Thyroid gland (tissue), 4 donors: ENCODE results near the gene ZRANB3. TPM values are rescaled to one million over a fixed set of nuclear protein-coding genes. Genes with fewer than 3 reads are reported as not detected.

Experiments
- DNase-seq, 2 donors: peaks; one replicate each; pipeline ENCODE4 v3.0.0-alpha.2; 2019
- H3K27ac ChIP-seq, 3 donors: fragments of 200-600 bp; sonication (generic); 1 replicate in 2 of 3; 2 replicates in 1 of 3; pipeline ENCODE4 v1.5.1; 2016 to 2019; ENCODE audit warnings: mild to moderate bottlenecking in 1 of 3, moderate library complexity in 1 of 3
- H3K27me3 ChIP-seq: fragments of 200-600 bp; sonication (generic); one replicate; pipeline ENCODE4 v1.5.1; 2019
- H3K36me3 ChIP-seq, 2 donors: fragments of 200-600 bp; sonication (generic); one replicate each; pipeline ENCODE4 v1.5.1; 2016 to 2019
- H3K4me1 ChIP-seq, 2 donors: fragments of 200-600 bp; sonication (generic); one replicate each; pipeline ENCODE4 v1.5.1; 2017 to 2019
- H3K4me3 ChIP-seq, 3 donors: fragments of 200-600 bp; sonication (generic); replicated peaks in 1 of 3; 1 replicate in 2 of 3; 2 replicates in 1 of 3; pipeline ENCODE4 v1.5.1; 2016; ENCODE audit warnings: mild to moderate bottlenecking in 1 of 3
- H3K9me3 ChIP-seq: fragments of 200-600 bp; sonication (generic); one replicate; pipeline ENCODE4 v1.5.1; 2017
- POLR2A ChIP-seq, 2 donors: fragments of 450-650 bp; IDR thresholded peaks; one replicate each; pipeline ENCODE4 v1.6.1; 2017; ENCODE audit warnings: antibody characterized with exemption in 2 of 2, mild to moderate bottlenecking in 2 of 2, moderate library complexity in 1 of 2
- WGBS, 2 donors: methylation state at CpG; one replicate each; pipeline ENCODE4 v1.1.5; 2017; 5-methylcytosine and 5-hydroxymethylcytosine counted together
- intact Hi-C: fragments of 100-400 bp; cut with DNase I; formaldehyde crosslinking; loops from one replicate; pipeline ENCODE4 v1.15.1; 2023
- total RNA-seq, 4 donors: library from RNA; depleted of rRNA; stranded (reverse); fragments of >200 nt; gene quantifications; one replicate each; pipeline ENCODE4 v1.2.3, GENCODE V29; 2016
- TF ChIP-seq, protein P1 (sequence below), 6 experiments: fragments of 200-600 bp in 3 of 6; fragments of 450-650 bp in 3 of 6; sonication (generic) in 3 of 6; IDR thresholded peaks; one replicate each; pipeline ENCODE4 v1.5.1; 2016 to 2019; ENCODE audit warnings: antibody characterized with exemption in 6 of 6, mild to moderate bottlenecking in 2 of 6, inconsistent platforms in 1 of 6, moderate library complexity in 1 of 6

ZRANB3 gene
- total RNA-seq, 4 donors from 2014 or later = 3.1 to 12.2 (median 9.3) TPM

DNA sequence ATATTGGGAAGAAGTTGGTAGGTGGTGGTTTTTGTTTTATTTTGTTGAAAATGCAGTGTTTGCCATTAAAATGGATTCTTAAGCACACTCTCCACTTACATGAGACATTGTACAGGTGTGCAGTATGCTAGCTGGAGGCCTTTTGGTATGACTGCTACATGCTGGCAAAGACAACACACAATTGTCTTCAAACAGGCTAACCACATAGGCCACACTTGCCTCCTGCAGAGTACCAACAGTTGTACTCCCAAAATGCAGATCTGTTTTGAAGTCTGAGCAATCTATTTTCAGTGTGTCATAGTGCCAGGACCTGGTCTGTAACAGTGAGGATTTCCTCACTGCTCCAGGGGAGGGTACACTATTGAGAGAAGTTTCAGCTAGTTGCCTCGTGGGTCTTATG, 213.6 kb downstream of the ZRANB3 start:
- WGBS, 2 donors = 36 to 58% methylated on average over 1 of the region's 1 CpG
- Histone ChIP-seq H3K27ac (no peak overlapping the region), H3K4me3 (no peak overlapping the region), H3K27me3 (no peaks in the 10 kb centered on the region), H3K4me1 (no peaks in the 10 kb centered on the region), H3K36me3 (no peaks in the 10 kb centered on the region), H3K9me3 (no peaks in the 10 kb centered on the region)
- DNase-seq = no peak
- TF ChIP-seq POLR2A (IDR thresholded peaks at IDR 0.05) = no peak
- TF ChIP-seq, protein P1, sequence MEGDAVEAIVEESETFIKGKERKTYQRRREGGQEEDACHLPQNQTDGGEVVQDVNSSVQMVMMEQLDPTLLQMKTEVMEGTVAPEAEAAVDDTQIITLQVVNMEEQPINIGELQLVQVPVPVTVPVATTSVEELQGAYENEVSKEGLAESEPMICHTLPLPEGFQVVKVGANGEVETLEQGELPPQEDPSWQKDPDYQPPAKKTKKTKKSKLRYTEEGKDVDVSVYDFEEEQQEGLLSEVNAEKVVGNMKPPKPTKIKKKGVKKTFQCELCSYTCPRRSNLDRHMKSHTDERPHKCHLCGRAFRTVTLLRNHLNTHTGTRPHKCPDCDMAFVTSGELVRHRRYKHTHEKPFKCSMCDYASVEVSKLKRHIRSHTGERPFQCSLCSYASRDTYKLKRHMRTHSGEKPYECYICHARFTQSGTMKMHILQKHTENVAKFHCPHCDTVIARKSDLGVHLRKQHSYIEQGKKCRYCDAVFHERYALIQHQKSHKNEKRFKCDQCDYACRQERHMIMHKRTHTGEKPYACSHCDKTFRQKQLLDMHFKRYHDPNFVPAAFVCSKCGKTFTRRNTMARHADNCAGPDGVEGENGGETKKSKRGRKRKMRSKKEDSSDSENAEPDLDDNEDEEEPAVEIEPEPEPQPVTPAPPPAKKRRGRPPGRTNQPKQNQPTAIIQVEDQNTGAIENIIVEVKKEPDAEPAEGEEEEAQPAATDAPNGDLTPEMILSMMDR (IDR thresholded peaks at IDR 0.05) = no peak
- intact Hi-C loops = no loop called here

GRCh38 chr2:135311962-135312361, 219.1 kb downstream of the ZRANB3 start:
- DNase-seq = no peak
- intact Hi-C loops = no loop called here
- WGBS, 2 donors = 98 to 99% methylated on average over 2 of the region's 2 CpGs

DNA sequence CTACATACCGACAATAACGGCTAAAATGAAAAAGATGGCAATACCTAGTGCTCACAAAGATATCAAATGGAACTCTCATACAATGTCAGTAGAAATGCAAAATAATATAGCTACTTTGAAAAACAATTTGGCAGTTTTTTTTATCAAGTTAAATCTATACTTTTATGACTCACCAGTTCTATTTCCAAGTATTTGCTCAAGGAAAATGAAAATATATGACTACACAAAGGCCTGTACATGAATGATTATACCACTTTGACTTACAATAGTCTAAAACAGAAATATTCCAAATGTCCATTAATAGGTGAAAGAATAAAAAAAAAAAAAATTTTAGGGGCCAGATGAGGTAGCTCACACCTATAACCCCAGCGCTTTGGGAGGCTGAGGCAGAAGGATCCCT, 219.8 kb downstream of the ZRANB3 start:
- Histone ChIP-seq H3K4me3 (no peak overlapping the region), H3K27me3 (no peaks in the 10 kb centered on the region), H3K9me3 (no peaks in the 10 kb centered on the region), H3K36me3 (no peaks in the 10 kb centered on the region), H3K27ac (no peak overlapping the region), H3K4me1 (no peaks in the 10 kb centered on the region)
- intact Hi-C loops = no loop called here
- no peak for DNase-seq
- whole genome bisulfite sequencing, 2 donors = 91 to 96% methylated on average over 3 of the region's 3 CpGs
- TF ChIP-seq, protein P1 (IDR thresholded peaks at IDR 0.05) = no peak
- no peak for TF ChIP-seq POLR2A (IDR thresholded peaks at IDR 0.05)

More at GRCh38 chr2:135311962-135312361, 219.1 kb downstream of the ZRANB3 start:
- no peak overlapping the region for H3K4me3 ChIP-seq
- H3K36me3 ChIP-seq = no peaks in the 10 kb centered on the region
- TF ChIP-seq, protein P1 (IDR thresholded peaks at IDR 0.05) = no peak
- no peak for TF ChIP-seq POLR2A (IDR thresholded peaks at IDR 0.05)
- H3K27ac ChIP-seq = no peak overlapping the region
- H3K9me3 ChIP-seq = no peaks in the 10 kb centered on the region
- H3K27me3 ChIP-seq = no peaks in the 10 kb centered on the region
- no peaks in the 10 kb centered on the region for H3K4me1 ChIP-seq

- H3K4me1 ChIP-seq = no peaks in the 10 kb centered on the region
- DNase-seq = no peak
- WGBS, 2 donors = 95 to 98% methylated on average over 4 of the region's 4 CpGs
- no peaks in the 10 kb centered on the region for H3K36me3 ChIP-seq
- no peak overlapping the region for H3K4me3 ChIP-seq
- H3K9me3 ChIP-seq = no peaks in the 10 kb centered on the region
- no peak overlapping the region for H3K27ac ChIP-seq
- no peaks in the 10 kb centered on the region for H3K27me3 ChIP-seq
- no peak for TF ChIP-seq POLR2A (IDR thresholded peaks at IDR 0.05)
- TF ChIP-seq, protein P1 (IDR thresholded peaks at IDR 0.05) = no peak
- intact Hi-C loops = no loop called here
These were observed 226.3 kb downstream of the ZRANB3 start for GRCh38 chr2:135304694-135305093.

DNA sequence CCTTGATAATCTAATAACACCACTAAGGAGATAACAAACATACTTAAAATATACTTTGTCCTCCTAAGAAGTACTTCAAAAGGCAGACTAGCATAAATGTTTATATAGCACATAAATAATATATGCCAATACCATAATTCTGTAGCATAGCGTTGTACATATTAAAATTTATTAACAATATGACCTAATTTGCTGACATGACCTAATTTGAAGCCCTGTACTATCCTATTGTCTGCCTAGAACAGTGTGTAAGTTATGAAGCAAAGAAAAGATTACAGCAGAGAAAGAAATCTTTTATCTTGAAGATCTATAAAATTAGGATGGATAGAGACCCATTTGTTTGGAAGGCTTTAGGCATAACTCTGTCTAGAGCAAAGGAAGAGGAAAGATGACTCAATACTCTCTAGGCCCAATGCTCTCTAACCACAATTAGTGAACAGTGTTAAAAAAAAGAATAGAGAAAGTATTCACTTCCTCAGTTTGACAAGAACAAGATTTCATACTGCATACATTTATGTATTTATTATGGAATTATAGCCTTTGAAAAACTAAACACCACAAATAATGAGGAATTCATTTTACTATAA, 231.3 kb downstream of the ZRANB3 start:
- Histone ChIP-seq H3K4me1 (no peaks in the 10 kb centered on the region), H3K36me3 (no peaks in the 10 kb centered on the region), H3K27ac (no peak overlapping the region), H3K9me3 (no peaks in the 10 kb centered on the region), H3K4me3 (no peak overlapping the region), H3K27me3 (no peaks in the 10 kb centered on the region)
- TF ChIP-seq, protein P1 (IDR thresholded peaks at IDR 0.05) = no peak
- no peak for TF ChIP-seq POLR2A (IDR thresholded peaks at IDR 0.05)
- intact Hi-C loops = no loop called here
- no peak for DNase-seq
- 94 to 98% methylated on average over 1 of the region's 1 CpG for WGBS, 2 donors
